GM21447 (cell line): ENCODE measurements around the gene PABPN1L.

ENCODE experiments used
- ATAC-seq: cut with Tn5 transposase; IDR thresholded peaks from one replicate; pipeline ENCODE4 v1.9.1; 2021; ENCODE audit not compliant: unreplicated experiment

PABPN1L gene

GRCh38 chr16:88853325-88853941, 13.0 kb downstream of the PABPN1L start:
- no peak for ATAC-seq

- no peak for ATAC-seq
Observed at GRCh38 chr16:88851616-88852015, 14.8 kb downstream of the PABPN1L start.

- ATAC-seq, result no peak
Observed at GRCh38 chr16:88850531-88851199, 15.8 kb downstream of the PABPN1L start.

GRCh38 chr16:88848557-88848956, 17.9 kb downstream of the PABPN1L start:
- ATAC-seq, result no peak

- no peak for ATAC-seq
Observed at GRCh38 chr16:88847654-88848053, 18.8 kb downstream of the PABPN1L start.

- ATAC-seq, result no peak
Observed at GRCh38 chr16:88846088-88846487, 20.4 kb downstream of the PABPN1L start.

- no peak for ATAC-seq
Observed at GRCh38 chr16:88844419-88845036, 21.9 kb downstream of the PABPN1L start.

- no peak for ATAC-seq
Observed at GRCh38 chr16:88843256-88843655, 23.2 kb downstream of the PABPN1L start.

GRCh38 chr16:88842806-88843205, 23.7 kb downstream of the PABPN1L start:
- ATAC-seq, result no peak

- ATAC-seq, result no peak
Observed at GRCh38 chr16:88842308-88842756, 24.1 kb downstream of the PABPN1L start.

GRCh38 chr16:88841521-88842307, 24.7 kb downstream of the PABPN1L start:
- no peak for ATAC-seq

- ATAC-seq, result no peak
Observed at GRCh38 chr16:88840600-88841215, 25.8 kb downstream of the PABPN1L start.

- no peak for ATAC-seq
Observed at GRCh38 chr16:88839745-88840599, 26.5 kb downstream of the PABPN1L start.

GRCh38 chr16:88839026-88839529, 27.4 kb downstream of the PABPN1L start:
- ATAC-seq, result no peak

- no peak for ATAC-seq
Observed at GRCh38 chr16:88838566-88838965, 27.9 kb downstream of the PABPN1L start.

GRCh38 chr16:88837806-88838205, 28.7 kb downstream of the PABPN1L start:
- ATAC-seq, result no peak

- ATAC-seq, result no peak
Observed at GRCh38 chr16:88836791-88837190, 29.7 kb downstream of the PABPN1L start.

- no peak for ATAC-seq
Observed at GRCh38 chr16:88835818-88836217, 30.6 kb downstream of the PABPN1L start.

GRCh38 chr16:88835383-88835782, 31.1 kb downstream of the PABPN1L start:
- ATAC-seq, result no peak

- no peak for ATAC-seq
Observed at GRCh38 chr16:88834670-88835069, 31.8 kb downstream of the PABPN1L start.
